Right lung (tissue), 5 donors: ENCODE measurements around the gene GEMIN4. TPM values are rescaled to one million over a fixed set of nuclear protein-coding genes. Genes with fewer than 3 reads are reported as not detected.
A peak's percentile ranks its signal among the peaks of the same experiment; 100 is the strongest.
"Not testable (repeated sequence)": the region's sequence is repeated elsewhere in the genome, so short reads cannot be mapped to it uniquely, and the experiment has no call there.

ENCODE experiments used
- DNase-seq, 2 donors: peaks; one replicate each; pipeline ENCODE4 v3.0.0-alpha.2; 2013
- polyA plus RNA-seq, 5 donors: library from polyadenylated mRNA; unstranded; fragments of 120-200 nt; gene quantifications; one replicate each; pipeline versions ENCODE4 v1.2.1 to v1.2.3, GENCODE V29; 2013; ENCODE audit warnings: inconsistent platforms in 1 of 5, low replicate concordance in 1 of 5; ENCODE audit not compliant: insufficient read length in 5 of 5, insufficient read depth in 1 of 5

The GEMIN4 gene
- polyA plus RNA-seq, 5 donors: 26.1 to 34.0 (median 29.6) TPM

DNA sequence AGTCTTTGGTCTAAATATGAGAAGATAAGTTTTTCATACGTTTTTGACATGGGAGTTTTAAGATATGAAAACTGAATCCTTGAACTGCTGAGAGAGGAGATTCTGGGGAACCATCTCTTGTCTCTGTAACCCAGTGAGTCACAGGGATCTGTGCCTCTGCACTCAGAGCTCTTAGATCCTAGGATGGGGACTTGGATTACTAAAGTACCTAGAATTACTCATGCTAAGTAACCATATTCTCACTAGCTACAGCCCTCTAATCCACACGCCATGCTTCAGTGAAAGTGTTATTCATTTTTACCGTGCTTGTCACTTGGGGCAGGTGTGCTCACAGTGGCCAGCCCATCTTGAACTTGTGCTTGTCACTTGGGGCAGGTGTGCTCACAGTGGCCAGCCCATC, 32.1 kb upstream of the GEMIN4 start:
- DNase-seq: no peak

DNA sequence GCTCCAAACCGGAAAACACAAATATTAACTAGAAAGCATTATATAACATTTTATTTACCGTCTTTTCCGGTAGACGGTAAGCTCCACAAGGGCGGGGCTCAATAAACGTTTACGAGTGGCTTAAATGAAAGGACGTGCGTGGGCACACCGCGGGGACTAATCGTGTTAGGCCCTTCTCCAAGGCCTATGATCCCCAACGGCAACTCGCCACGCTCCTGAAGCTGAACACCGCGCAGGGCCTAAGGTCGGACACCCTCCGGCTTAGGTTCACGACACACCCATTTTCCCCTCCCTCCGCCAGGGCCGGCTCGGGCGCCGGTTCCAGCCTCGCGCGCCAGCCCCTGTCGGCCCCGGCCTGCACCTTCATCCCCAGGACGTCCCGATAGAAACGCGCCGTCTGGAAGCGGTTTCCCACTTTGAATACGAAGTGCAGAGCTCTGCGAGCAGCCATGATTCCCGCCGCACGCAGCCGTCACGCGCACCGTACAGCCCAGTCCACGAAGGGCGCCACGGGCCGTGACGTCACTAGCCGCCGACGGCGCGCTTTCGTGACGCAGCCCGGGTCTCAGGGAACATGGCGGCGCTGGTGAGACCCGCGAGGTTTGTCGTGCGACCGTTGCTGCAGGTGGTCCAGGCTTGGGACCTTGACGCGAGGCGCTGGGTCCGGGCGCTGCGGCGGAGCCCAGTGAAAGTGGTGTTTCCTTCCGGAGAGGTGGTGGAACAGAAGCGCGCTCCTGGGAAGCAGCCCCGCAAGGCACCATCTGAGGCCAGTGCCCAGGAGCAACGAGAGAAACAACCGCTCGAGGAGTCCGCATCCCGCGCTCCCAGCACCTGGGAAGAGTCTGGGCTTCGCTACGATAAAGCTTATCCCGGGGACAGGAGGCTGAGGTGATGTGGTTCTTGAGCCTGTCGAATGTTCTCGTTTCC, 30.0 kb upstream of the GEMIN4 start, which contains the start of the genes GLOD4 and MRM3:
Gene GLOD4 (minus strand): TSS at position 476 of the 927 bp plus-strand sequence. CDS start 25 bp downstream, at position 451.
Gene MRM3 (plus strand): TSS at position 549 of the 927 bp plus-strand sequence. CDS start 26 bp downstream, at position 575.
- peak; percentile 91 to 92 for DNase-seq

DNA sequence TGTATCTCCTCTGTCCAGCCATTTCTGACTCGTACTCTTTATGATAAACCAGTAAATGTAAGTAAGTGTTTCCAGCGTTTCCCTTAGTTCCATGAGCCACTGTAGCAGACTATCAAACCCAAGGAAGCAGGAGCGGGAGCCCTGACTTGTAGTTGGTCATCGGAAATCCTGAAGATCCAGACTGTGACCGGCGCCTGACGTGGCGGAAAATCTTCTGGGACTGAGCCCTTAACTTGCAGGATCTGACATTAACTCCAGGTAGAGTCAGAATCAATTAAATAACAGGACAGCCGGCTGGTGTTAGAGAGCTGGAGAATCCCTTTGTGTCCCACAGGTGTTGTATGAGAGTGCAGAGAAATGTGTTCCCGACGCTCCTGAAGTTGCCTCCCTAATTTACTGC, 26.0 kb upstream of the GEMIN4 start:
- DNase-seq: no peak

DNA sequence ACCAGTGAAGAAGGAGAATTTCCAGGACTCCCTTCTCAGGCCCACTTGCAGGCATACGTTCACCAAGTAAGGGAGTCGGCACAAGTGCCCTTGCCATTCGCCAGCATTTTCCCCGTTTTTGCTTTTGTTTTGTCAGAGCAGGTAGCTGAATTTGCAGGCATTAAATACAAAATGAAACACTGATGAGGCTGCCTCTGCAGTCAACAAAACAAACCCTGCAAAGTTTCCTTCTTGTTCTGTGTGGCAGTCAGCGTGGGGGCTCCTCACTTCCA, 22.2 kb upstream of the GEMIN4 start:
- DNase-seq: no peak

DNA sequence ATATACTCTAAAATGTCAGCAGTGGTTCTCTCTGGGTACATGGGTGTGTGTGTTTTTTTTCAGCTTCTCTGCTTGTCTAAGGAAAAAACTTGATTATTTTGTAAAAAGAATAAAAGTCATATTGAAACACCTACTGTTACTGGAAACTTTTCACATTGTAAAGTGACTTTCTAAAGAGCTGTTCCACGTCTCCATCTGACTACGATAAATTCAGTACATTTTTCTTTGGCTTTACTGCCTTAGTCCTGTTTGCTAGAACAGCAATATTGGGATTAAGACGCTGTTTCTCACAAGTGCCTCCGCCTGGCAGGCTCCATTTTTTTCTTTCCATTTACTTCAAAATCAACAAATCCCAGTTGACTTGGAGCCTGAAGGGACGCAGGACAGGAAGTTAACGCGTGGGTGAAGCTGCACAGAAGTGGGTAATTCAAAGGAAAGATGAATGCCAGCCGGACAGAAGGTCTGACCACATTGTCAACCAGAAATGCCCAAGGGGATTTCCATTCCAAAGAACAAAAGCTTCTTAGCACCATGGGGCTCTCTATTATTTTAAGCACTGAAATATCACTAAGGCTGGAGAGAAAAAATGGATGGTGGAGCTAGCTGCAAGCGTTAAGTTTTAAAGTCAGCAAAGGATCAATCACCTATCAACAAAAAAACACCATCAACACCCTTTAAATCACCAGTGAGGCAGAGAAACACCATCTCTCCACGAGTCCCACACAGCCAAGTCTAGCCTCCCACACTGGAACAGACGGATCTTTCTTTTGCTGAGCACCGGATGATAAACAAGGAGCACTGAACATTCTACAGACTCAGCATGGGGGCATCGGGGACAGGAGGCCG, 21.6 kb upstream of the GEMIN4 start:
- no peak for DNase-seq

DNA sequence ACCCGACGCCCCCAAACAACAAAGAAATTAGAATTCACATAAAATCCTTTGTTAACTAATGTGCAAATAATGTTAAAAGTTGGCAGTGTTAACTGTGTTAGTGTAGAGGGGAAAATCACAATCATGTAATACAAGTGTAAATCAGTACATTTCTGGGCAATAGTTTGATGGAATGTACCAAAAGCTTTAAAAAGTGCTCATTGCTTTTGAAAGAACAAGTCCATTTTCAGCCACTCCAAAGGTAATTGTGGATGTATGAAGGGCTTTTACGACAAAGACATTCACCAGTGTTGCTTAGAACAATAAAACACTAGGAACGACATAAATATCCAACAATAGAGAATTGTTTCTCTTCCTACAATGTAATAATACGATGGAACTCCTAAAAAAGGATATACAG, 21.0 kb upstream of the GEMIN4 start:
- no peak for DNase-seq

DNA sequence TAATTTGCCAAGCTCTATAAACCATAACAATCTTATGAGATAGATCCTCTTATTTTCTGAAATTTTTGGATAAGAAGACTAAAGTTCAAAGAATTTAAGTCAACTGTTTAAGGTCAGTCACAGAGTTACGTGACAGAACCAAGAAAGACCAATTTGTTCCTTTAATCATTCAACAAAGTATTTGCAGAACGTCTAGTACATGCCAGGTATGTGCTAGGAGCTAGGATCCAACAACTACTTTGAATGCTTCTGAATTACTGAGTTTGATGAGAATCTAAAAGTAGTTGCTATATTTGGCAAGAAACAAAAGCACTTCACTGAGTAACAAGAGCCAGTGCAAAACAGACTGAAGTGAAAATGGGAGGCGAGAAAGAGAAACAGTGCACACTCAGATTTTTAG, 15.0 kb upstream of the GEMIN4 start:
- no peak for DNase-seq

DNA sequence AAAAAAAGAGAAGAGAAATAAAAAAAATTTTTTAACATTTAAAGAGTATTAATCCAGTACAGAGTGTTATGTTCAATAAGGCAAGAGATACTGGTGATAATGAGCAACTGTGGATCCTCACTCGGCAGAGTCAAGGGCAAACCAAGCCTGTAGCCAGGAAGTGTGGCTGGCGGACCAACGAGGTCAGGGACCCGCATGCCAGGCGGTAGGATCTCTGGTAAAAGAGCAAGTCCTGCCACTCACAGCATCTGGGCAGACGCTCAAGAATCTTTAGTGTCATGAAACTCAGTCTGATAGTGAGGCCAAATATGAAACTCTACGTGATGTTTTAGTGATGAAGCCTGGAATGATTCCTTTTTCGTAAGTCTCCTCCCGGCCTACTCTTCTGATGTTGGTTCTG, 8.3 kb upstream of the GEMIN4 start:
- no peak for DNase-seq

DNA sequence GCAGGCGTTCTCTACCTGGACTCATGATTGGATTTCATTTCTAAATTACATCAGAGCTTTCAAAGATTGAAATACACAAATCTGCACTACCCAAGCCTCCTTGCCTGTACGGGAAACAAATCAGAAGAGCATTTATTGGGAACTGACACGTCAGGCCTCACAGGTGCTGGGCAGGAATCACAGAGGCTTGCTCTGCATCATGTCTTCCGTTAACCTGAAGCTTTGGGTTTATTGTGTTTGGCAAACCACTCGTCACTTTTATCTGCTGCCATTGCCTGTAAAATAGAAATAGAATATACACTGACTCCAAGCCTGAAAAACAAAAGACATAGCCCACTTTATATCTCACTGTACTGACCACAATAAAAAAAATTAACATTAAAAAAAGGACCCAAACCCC, 7.9 kb upstream of the GEMIN4 start:
- DNase-seq: no peak

DNA sequence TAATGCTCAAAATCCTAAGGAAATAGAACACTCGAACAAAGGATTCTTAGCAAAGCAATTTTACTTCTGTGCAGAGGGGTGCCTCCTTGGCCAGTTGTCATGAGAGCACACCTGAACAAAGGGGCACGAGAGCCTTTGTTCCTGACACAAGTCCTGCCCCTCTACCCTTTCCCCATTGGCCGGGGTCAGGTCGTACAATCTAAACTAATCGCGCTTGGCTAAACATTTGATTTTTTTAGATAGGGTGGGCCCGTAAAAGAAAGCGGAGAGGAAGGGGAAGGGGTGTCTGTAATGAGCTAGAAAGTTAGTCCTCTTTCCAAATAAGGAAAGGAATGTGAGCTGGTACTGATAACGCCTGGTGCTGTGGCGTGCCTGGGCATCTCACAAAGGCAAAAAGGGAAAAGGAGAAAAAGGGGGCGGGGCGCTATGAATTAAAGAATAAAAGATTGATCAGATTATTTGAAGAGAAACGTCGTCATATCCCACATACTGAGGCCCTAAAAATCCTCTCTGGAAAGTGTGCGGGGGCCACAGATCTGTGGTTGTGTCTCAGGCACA, 4.0 kb upstream of the GEMIN4 start:
- DNase-seq: not testable (repeated sequence)

DNA sequence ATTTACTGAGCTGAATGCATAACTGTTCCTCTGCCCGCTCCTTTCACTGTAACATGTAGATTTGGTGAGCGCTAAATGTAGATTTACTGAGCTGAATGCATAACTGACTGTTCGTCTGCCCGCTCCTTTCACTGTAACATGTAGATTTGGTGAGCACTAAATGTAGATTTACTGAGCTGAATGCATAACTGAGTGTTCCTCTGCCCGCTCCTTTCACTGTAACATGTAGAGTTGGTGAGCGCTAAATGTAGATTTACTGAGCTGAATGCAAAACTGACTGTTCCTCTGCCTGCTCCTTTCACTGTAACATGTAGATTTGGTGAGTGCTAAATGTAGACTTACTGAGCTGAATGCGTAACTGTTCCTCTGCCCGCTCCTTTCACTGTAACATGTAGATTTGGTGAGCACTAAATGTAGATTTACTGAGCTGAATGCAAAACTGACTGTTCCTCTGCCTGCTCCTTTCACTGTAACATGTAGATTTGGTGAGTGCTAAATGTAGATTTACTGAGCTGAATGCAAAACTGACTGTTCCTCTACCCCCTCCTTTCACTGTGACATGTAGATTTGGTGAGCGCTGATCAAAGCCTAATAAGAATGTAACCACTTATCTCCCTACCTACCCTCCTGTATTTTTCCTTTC, 3.4 kb upstream of the GEMIN4 start:
- DNase-seq: not testable (repeated sequence)

DNA sequence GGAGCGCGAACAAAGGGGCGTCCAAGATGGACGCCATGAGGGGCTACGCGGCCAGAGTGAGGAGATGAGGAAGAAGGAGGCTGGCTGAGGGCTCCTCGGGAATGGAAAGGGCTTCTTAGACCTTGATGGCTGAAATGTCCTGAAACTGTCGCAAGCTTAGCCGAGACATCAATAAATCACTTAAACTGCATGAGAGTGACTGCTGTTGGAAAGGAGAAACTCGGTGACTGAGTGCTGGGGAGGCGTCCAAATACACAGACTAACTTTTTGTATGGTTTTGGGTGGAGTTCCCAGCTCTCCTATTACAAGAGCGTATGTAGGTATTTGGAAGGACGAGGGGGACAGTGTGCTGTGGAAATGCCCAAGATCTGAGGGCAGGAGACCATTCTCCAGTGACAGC, 1.4 kb upstream of the GEMIN4 start:
- DNase-seq: no peak

DNA sequence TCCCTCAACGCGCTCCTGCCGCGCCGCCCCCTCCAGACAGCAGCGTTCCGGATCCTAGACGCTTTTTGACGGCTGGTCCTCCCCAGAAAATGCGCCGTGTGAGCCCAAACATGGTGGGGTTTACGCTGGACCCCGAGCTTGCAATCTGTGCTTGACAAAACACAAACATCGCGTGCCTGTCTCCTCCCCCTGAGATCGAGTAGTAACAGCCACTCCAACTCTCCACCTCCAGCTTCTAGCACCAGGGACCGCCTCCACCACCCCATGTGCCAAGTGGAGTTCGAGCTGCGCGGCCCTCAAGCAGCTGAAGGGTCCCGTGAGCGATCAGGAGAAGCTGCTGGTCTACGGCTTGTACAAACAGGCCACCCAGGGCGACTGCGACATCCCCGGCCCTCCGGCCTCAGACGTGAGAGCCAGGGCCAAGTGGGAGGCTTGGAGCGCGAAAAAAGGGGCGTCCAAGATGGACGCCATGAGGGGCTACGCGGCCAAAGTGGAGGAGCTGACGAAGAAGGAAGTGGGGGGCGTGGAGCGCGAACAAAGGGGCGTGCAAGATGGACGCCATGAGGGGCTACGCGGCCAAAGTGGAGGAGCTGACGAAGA, 656 bp upstream of the GEMIN4 start:
- DNase-seq: peak; percentile 76 to 79

DNA sequence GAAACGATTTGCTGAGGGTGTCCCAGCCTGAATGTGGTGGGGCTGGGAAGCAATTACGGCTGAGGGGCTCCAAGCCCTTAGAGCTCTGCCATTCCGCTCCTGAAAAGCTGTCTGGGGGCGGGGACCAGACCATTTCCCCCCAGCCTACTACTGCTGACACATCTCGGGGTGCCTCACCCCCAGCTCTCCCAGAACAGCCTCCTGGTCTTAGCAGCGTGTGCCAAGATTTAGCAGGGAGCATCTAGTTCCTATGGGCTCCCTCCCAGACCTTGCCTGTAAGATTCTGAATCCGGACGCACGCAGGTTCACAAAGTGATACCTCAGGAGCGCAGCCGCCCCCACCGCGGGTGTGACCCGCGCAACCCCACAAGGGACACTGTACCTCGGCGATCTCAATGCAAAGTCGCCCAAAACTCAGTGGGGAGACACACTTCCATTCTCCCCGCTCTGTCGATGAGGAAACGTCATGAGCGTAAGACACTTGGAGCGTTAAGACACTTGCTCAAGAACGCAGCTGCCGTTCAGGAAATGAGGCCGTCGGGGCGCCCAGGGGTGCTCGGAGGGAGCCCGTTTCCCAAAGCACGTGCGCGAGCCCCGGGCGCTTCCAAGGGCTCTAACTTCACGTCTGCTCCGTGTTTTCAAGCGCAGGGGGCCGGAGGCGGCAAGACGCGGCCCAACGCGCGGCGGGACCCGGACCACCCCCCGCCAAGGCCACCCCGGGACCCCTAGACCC, 629 bp downstream of the GEMIN4 start:
- no peak for DNase-seq

DNA sequence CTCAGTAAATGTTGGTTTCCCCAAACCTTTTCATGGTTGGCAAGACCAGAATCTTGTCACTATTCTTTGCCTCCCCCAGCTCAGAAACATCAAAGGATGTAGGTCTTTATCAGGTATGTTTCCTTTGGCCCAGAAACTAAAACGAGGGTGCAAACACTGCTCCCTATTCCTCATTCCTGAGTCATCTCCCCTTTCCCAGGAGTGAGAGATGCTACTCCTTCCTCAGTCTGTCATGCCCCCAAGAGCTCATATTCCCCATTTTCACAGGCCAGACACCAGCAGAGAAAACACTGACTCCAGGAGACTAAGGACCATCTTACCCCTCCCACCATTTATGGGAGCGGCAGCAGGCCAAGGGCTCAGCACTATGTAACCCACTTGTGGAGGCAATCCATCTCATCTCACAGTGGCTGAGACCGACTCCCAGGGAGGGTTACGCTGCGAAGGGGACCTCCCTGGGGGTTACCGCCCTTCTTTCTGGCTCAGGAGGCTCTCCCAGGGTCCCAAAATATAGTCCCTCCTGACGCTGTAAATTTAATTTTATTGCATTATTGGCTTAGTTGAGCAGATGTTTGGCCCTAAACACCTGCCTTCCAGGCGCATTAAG, 1.5 kb downstream of the GEMIN4 start:
- no peak for DNase-seq

DNA sequence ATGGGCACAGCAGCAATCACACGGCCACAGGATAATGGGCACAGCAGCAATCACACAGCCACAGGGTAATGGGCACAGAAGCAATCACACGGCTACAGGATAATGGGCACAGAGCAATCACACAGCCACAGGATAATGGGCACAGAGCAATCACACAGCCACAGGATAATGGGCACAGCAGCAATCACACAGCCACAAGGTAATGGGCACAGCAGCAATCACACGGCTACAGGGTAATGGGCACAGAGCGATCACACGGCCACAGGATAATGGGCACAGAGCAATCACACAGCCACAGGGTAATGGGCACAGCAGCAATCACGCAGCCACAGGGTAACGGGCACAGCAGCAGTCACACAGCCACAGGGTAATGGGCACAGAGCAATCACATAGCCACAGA, 2.7 kb downstream of the GEMIN4 start:
- not testable (repeated sequence) for DNase-seq

DNA sequence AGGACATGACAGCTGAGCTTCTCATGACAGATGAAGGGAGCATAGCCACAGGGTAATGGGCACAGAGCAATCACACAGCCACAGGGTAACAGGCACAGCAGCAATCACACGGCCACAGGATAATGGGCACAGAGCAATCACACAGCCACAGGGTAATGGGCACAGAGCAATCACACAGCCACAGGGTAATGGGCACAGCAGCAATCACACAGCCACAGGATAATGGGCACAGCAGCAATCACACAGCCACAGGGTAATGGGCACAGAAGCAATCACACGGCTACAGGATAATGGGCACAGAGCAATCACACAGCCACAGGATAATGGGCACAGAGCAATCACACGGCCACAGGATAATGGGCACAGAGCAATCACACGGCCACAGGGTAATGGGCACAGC, 3.5 kb downstream of the GEMIN4 start:
- not testable (repeated sequence) for DNase-seq

DNA sequence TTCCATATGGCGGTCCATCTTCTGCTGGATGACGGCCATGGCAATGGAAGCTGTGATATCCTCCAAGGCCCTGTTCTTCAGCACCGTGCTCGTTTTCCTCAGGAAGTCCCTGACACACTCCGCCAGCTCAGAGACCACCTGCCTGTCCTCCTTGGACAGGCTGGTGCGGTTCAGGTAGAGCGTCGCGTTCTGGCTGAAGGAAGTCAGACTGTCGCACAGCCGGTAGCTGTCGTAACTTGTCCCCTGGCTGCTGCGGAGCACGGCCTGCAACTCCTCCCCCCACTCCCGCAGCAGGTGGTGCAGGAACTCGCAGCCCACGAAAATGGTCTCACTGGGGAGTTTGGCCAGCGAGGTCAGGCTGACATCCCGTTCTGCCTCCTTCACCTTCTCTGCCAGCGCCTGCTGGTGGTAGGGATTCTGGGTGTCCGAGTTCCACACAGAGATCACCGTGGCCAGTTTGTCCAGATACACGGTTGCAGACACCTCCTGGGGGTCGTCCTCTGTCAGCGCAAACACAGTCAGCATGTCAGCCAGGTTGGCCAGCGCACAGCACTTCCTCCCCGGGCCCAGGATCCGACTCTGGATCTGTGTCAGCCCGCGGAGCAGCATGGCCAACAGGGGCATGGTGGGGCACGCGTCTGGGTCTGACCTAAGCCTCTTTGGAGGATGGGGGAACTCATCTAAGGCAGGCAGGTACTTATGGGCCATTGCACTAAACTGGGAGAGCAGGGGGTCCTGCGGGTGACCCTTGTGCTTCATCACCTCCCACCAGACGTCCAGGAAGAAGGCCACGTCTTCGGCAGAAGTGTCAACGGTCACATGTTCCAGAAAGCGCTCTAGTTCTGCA, 5.1 kb downstream of the GEMIN4 start:
- no peak for DNase-seq

DNA sequence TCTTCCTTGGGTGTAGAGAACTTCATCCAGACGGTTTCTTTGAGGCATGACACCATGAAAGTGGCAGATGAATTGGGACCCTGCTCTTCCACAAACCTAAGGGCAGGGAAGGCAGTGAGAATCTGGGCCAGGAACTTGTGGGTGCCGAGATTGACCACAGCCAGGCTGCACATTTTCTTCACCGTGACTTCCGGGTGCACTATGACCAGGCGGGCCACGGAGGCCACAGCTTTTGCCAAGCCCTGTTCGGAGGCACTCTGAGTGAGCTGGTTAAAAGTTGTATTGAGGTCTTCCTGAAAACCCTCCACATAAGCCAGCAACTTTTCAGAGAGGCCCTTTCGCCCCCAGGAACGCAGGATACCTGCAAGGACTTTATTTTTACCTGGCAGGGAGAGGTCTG, 5.9 kb downstream of the GEMIN4 start:
- no peak for DNase-seq
